HG03439 (cell line): ENCODE results near the gene CCDC146.
"Not testable (repeated sequence)": the region's sequence is repeated elsewhere in the genome, so short reads cannot be mapped to it uniquely, and the experiment has no call there.

Source experiments
- ATAC-seq: cut with Tn5 transposase; IDR thresholded peaks from one replicate; pipeline ENCODE4 v1.9.1; 2021; ENCODE audit warnings: mild to moderate bottlenecking, moderate library complexity; ENCODE audit not compliant: unreplicated experiment

CCDC146 gene

DNA sequence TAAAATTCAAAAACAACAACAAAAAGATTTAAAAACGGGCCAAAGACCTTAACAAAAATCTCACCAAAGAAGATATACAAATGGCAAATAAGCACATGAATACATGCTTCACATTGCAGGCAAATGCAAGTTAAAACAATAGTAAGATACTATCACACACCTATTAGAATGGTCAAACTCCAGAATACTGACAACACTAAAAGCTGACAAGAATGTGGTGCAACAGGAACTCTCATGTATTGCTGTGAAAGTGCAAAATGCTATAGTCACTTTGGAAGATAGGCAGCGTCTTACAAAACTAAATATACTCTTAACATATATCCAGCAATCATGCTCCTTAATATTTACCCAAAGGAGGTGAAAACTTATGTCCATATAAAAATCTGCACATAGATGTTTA is 16.3 kb downstream of the CCDC146 start:
- not testable (repeated sequence) for ATAC-seq

DNA sequence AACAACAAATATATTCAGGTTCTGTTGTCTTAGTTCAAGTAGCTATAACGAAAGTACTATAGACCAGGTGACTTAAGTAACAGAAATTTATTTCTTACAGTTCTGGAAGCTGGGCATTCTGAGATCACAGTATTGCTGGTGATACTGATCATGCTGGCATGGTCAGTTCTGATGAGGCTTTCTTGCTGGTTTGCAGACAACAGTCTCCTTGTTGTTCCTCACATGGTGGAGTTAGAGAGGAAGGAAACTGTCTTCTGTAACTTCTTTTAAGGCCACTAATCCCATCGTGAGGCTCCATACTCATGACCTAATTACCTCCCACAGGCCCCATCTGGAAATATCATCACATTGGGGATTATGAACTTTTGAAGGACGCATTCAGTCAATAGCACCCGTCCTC is 17.9 kb downstream of the CCDC146 start:
- not testable (repeated sequence) for ATAC-seq

DNA sequence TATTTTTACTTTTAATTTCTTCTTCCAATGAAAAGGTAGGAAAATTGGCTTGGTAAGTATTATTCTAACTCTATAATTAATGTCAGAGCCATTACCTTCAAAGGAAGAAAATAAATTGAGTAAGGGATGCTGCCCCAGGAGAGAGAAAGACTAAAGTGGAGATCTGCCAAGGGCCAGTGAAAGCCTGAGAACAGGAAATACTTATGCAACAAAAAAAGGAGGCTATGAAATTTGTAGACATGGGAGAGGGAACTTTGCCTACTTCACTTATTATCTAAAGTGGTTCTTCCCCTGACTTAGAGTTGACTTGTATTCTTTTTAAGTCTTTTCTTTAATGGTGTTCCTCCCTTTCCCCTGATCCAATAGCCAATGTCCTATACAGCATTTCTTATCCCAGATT is 29.8 kb downstream of the CCDC146 start:
- ATAC-seq, result not testable (repeated sequence)

DNA sequence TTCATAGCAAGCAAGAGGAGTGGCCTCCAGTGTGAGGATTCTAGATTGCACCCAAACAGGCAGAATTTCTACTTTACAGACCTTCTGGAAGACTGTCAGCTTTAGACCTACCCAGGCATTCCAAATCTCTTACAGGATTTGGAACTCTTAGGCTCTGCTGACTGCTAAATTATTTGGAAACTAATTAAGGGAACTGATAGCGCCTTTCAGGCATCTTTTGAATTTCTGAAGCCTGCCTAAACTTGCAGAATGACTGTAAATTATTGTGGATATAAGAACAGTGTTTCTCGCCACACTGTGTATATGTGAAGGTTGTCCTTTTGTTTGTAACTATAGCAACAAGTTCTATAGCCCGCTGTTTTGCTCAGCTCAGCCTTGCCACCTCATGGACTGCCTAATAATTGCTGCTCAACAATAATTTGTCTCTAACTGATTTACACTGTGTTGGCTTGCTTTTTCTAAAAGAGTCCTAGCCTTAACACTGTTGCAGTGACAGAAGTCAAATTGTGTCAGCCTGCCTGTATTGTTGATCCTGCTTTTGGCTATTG is 32.6 kb downstream of the CCDC146 start:
- ATAC-seq, result peak; percentile 37

DNA sequence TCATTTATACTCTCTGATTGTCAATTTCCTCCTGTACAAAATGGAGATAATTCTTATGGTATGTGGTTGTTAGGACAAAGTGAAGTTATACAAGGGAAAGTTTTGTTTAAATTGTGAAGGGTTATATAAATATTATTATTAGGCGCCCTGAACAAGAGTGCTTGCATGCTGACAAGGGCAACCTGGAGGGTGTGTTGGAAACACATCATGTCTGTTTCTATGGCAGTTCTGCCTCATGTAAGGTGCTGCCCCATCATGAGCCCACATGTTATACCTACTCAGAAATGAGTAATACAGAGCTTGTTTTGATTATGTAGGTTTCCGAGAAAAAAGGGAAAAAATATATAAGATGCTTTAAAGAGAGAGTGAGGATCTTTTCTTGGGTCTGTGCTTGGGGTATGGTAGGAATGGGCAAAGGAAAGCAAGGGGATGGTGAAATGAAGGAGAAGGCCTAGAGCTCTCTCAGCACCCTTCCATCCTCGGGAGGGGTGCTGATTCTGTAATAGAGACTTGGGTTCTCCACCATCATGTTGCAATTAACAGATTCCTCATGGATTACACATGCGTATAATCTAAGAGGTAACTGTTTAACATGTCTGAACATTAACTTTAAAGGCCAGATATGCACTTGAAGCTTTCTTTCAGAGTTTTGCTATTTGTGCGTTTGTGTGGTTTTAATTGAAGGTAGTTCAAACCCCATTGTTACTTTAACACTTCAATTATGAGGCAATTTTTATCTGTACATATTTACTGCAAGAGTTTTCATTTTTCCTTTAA is 33.4 kb downstream of the CCDC146 start:
- not testable (repeated sequence) for ATAC-seq

DNA sequence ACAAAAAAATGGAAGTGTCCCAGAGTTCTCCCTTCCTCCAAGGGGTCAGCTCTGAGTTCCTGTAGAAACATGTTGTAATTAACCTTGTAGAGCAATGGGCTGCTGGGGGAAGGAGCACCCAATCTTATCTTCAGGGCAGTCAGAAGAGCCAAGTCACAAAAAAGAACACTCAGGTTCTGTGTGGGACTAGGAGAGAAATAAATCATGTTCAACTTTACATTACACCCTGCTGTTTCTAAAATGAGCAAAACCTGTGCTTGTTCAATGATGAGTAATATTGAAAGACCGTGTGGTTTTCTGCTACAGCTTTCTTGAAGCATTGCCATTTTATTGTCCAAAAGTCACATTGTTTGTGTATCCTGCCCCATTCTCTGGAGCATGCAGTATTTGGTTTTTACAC is 34.6 kb downstream of the CCDC146 start:
- ATAC-seq, result peak; percentile 78

DNA sequence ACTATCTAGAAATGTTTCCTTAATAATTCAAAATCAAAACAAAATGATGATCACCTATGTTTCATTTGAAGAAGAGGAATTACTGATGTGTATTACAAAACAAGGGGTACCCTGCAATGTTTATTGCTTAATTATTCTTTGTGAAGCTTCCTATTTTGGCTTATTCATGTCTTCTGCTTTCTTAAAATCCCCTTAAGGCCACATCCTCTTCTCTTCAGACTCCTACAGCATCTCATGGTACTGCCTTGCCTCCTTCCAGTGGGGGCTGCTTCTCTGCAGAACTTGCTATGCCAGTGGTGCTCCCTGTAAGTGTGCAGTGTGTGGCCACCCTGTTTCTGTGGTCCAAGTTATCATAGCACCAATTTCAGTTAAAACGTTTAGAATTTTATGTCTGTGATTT is 35.0 kb downstream of the CCDC146 start:
- peak; percentile 57 for ATAC-seq

DNA sequence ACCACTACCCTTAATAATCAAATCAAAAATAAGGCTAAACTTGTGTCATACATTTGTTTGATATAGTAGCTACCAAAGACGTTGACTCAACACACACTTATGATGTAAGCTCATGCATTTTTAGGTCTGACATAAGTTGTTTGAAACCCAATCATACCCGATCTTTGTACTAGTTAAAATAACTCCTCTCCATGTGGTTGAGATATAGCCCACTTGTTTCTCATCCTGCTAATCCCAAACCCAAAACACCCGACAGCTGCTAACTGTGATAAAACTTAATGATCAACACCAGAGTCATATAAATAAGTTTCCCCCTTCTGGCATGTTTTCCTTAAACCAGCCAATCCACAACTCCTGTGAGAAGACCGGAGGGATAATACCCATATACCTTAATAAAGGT is 48.7 kb downstream of the CCDC146 start:
- not testable (repeated sequence) for ATAC-seq

DNA sequence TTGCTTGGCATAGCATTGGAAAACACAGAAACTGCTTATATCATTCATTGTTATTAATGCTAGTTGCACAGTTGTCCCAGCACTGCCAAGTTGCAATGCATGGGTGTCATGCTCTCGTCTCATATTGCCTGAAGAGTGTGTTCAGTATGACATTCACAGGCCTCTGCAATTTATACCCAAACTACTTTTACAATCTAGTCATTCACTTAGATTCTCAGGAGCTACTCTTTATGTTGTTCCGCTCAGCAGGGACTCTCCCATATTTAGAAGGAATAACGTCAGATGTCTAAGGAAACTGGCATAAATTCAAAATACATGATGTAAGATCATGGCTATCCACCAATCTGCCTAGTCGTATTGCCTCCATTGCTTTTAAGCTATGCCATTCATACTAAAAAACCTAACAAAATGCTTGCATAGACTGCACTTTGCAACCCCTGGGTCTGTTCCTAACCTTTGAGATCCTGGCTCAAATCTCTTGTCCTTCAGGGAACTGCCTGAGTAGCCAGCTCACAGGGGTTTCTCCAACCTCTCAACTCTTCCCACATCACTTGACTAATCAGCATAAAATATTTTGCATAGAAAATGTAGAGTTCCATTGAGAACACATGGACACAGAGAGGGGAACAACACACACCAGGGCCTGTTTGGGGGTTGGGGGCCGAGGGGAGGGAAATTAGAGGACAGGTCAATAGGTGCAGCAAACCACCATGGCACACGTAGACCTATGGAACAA is 50.2 kb downstream of the CCDC146 start:
- not testable (repeated sequence) for ATAC-seq

DNA sequence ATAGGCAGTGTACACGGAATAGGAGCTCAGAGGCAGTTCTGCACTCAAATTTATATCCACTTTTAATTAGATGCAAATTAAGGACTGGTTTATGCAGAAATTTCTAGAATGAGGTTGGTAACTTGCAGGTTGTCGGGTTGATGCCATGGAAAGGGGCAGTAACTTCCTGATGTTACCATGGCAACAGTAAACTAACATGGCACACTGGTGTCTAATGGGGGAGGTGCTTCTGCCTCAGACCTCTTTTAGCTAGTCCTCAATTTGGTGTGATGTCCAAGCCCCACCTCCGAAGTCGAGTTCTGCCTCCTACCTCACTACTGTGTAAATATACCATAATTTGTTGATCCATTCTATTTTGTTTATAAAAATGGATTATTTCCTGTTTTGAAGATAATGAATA is 52.0 kb downstream of the CCDC146 start:
- not testable (repeated sequence) for ATAC-seq

DNA sequence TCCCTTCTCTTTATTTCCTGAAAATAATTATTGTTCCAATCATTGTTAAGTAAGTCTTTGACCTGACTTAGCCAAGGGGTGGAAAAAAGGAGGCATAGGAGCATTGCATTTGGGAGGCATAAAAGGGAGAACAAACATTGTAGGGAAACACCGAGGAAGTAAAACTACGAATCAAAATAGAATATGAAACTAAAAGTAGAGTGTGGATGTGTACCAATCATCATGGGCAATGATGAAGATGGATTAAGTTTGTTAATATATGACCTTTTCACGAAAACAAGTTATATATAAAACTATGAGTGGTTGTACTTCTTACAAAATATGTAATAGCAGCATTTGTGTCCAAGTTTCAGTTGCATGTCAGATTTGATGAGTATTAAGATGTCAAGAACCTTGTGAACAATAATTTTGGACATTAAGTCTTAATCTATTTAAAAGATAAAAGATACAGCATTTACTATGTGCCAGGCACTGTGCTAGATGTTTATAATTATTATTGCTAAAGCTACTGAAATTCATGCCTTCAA is 52.9 kb downstream of the CCDC146 start:
- not testable (repeated sequence) for ATAC-seq

DNA sequence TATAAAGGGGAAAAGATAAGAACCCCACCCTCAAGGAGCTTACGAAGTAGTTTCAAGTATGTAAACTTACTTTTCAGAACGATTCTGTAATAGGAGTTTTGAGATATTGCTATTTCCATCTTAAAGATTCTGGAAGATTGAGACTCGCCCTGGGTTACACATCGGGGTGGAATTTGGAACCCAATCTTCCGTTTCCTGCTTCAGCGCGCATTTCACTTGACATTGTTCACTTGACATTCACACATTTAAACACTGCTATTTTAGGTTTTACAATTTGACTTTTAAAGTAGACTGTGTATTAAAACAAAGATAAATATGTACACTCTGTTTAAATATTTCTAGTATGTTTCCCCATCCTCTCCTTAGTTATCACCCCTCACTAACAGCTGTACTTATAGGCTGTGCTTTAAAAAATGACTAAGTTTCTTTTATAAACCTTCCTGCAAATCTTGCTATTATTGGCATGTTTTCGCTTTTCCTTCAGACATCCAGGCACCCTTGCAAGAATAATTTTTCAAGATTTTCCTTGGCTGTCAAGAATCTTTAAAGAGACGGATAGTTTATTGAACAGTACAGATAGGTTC is 55.0 kb downstream of the CCDC146 start:
- ATAC-seq, result not testable (repeated sequence)

DNA sequence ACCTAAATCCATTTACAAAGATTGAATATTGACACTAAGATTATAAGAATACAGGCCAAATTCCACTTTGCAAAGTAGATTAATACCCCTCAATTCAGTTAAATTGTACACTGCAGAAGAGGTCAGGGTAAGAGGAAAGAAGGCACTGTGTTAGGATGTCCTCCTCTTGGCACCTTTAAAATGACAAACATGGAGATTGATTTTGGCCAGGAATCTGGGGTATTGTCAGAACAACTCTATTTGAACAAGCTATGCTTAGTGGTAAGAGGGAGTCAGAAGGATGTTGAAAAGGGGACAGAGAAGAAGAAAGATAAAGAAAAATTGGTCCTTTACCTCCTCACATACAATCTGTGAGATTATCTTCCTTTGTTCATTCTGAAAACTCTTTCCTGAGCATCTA is 55.6 kb downstream of the CCDC146 start:
- not testable (repeated sequence) for ATAC-seq

DNA sequence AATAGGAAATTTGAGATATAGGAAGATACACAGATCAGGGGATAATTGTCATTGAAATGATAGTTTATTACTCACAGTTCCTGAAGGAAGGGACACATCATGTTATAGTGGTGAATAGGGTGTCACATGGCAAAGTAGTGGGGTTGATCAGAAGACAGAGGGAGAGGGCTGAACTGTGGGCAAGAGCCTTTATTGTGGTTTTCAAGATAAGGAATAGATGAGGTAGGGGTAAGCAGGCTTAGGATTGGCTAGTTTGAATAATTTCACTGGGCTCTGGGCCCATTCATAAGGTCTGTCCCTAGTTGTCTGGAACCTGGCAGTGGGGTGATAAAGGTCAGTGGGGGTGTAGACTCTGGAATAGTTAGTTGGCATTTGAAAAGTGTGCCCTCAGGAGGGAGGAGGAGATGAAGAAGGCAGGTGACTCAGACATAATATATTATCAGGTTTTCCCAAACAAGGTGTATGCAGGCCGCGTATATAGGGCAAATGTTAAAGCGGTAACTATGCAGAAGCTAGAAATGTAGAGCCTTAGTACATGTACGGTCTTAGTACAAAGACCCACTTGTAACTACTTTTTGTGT is 58.7 kb downstream of the CCDC146 start:
- ATAC-seq, result no peak

DNA sequence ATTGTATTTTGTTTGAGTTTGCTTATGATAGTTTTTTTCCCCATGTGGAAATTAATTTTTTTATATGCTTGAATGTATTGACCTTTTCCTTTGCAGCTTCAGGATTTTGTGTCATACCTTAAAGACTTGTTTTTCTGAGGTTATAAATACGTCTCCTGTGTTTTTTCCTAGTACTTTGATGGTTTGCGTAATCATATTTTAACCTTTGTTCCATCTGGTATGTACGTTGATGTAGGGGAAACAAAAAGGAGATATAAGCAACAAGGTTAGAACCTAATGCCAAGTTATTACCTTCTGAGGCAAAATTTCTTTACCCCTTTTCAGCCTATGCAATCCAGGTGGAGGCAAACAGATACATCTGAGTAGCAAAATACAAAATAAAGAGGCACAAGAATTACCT is 59.3 kb downstream of the CCDC146 start:
- no peak for ATAC-seq

DNA sequence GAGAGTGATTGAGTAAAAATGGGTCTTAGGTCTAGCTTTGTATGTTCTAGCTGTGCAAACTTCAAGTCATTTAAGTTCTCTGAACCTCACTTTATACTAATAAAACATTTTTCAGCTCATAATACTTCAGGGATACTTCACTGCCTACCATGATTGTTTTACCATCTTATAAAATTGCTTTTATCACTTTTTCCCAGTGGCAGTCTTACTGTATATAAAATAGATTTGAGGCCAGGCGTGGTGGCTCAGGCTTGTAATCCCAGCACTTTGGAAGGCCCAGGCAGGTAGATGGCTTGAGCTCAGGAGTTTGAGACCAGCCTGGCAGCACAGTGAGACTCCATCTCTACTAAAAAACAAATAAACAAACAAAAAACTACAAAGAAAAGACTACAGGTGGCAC is 59.8 kb downstream of the CCDC146 start:
- ATAC-seq, result no peak

DNA sequence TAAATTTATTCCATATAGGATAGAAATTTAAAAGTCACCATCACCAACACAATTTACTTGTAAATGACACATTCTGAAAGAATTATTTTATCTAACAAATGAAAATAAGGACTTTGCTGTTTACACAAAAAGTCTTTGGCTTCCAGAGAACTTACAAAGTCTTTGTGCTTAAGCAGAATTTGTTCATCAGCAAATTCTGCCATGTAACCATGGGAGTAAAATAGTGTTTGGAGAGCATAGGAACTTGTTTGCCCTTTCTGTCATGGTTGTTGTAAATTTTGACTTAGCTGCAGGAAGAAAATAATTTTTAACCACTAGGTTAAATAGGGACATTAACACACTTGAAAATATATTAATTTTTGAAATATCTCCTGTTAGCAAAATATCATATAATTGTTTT is 62.0 kb downstream of the CCDC146 start:
- no peak for ATAC-seq

DNA sequence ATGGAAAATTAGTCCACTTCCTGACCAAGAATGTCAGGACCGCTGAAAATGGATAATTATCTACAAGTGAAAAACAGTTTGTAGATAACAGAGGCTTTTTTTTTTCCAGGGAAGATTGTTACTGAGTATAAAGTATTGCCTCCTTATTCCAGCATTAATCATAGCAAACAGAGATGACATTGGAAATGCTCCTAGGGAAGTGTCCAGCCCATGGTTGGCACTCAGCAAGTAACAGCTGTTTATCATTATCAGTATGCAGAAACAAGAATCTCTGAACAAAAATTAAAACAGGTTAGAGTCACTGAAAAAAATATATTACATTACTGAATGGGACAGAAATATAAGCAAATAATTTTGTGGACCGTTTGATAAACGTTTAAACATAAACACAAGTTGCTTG is 62.6 kb downstream of the CCDC146 start:
- ATAC-seq, result no peak

DNA sequence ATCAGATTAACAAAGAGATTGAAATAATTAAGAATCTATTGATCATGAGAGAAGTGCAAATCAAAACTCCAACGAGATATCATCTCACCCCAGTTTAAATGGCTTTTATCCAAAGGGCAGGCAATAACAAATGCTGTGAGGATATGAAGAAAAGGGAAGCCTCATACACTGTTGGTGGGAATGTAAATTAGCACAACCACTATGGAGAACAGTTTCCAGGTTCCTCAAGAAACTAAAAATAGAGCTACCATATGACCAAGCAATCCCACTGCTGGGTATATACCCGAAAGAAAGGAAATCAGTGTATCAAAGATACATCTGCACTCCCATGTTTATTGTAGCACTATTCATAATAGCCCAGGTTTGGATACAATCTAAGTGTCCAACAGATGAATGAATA is 63.5 kb downstream of the CCDC146 start:
- ATAC-seq, result no peak

DNA sequence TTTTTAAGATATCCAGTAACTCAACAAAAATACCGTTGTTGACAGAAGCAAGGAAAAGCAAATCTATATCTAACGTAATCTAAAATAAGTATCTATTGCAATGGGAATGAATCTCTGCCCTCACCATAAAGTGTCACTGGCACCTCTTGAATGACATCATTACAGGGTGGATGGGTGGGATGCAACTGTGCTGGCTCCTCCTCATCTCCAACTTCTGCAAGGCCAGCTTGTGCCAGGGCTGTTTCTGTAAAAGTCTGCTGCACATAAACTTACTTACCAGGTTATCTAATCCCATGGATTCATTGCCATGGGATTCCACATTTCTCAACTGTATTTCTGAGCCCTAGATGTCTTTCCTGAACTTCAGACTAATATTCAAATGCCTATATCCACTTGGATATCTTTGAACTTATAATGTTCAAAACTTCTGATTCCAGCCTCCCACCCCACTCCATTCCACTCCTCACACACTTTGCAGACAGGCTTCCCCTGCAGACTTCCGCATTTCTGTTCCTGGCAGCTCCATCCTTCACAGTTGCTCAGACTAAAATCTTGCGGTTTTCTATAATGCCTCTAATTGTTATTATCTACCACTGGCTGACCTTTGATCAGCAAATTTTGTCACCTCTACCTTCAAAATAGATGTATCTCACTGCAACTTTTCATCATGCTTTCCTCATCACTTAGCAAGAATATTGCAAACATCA is 66.5 kb downstream of the CCDC146 start:
- no peak for ATAC-seq
